DOHH2 (cell line): ENCODE results near the gene TCIRG1.

ENCODE experiments used
- EZH2phosphoT487 ChIP-seq: fragments of 200-600 bp; sonication (generic); IDR thresholded peaks from 2 replicates; pipeline ENCODE4 v1.6.1; 2017; ENCODE audit warnings: borderline replicate concordance, mild to moderate bottlenecking, antibody characterized with exemption, low read length, moderate library complexity, mixed read lengths
- TF ChIP-seq, protein P1 (sequence below): fragments of 200-600 bp; sonication (generic); IDR thresholded peaks from one replicate; pipeline ENCODE4 v1.5.1; 2014; ENCODE audit warnings: antibody characterized with exemption, mild to moderate bottlenecking, low read depth, low read length; ENCODE audit not compliant: poor library complexity, severe bottlenecking

GRCh38 chr11:68092411-68092810 is 53.6 kb downstream of the TCIRG1 start:
- TF ChIP-seq, protein P1, sequence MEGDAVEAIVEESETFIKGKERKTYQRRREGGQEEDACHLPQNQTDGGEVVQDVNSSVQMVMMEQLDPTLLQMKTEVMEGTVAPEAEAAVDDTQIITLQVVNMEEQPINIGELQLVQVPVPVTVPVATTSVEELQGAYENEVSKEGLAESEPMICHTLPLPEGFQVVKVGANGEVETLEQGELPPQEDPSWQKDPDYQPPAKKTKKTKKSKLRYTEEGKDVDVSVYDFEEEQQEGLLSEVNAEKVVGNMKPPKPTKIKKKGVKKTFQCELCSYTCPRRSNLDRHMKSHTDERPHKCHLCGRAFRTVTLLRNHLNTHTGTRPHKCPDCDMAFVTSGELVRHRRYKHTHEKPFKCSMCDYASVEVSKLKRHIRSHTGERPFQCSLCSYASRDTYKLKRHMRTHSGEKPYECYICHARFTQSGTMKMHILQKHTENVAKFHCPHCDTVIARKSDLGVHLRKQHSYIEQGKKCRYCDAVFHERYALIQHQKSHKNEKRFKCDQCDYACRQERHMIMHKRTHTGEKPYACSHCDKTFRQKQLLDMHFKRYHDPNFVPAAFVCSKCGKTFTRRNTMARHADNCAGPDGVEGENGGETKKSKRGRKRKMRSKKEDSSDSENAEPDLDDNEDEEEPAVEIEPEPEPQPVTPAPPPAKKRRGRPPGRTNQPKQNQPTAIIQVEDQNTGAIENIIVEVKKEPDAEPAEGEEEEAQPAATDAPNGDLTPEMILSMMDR: no peak
- TF ChIP-seq EZH2phosphoT487: no peak
